ENCODE data around the gene ADGRA1. TPM values are rescaled to one million over a fixed set of nuclear protein-coding genes. Genes with fewer than 3 reads are reported as not detected.

Gene ADGRA1
- total RNA-seq, 2 donors from 2014 or later = 0.24 to 1.0 TPM

GRCh38 chr10:133121479-133121878, 33.8 kb downstream of the ADGRA1 start:
- Histone ChIP-seq H3K4me3 (ENCODE audit: low read length) (no peak overlapping the region), H3K9me3 (ENCODE audit: control insufficient read depth, low read length) (peaks cover 4% of the 10 kb centered on the region), H3K36me3 (ENCODE audit: control insufficient read depth, insufficient read depth, low read length) (no peaks in the 10 kb centered on the region), H3K27me3 (ENCODE audit: control insufficient read depth, insufficient read depth, low read length, poor library complexity, severe bottlenecking) (no peaks in the 10 kb centered on the region), H3K27ac (ENCODE audit: low read depth, low read length) (no peak overlapping the region), H3K4me1 (ENCODE audit: control insufficient read depth, insufficient read depth, low read length) (no peaks in the 10 kb centered on the region), H3K9ac (ENCODE audit: extremely low read depth, low read length, poor library complexity, severe bottlenecking) (no peak overlapping the region)
- no peak overlapping the region for H3K4me3 Mint-ChIP-seq
- H3K9me3 Mint-ChIP-seq = peaks cover 11% of the 10 kb centered on the region
- 92 to 100% methylated on average over 2 to 8 of the region's 8 CpGs for WGBS, 2 experiments (ENCODE audit: insufficient coverage in 1 of 2, insufficient read length in 1 of 2)
- peaks cover 2% of the 10 kb centered on the region for H3K27me3 Mint-ChIP-seq (ENCODE audit: insufficient read depth)
- no peak for TF ChIP-seq CTCF (conservative IDR thresholded peaks at IDR 0.05)
- DNase-seq = no peak
- H3K36me3 Mint-ChIP-seq (ENCODE audit: low read depth) = no peaks in the 10 kb centered on the region
- no peaks in the 10 kb centered on the region for H3K4me1 Mint-ChIP-seq
- H3K27ac Mint-ChIP-seq = no peak overlapping the region

- no peak for TF ChIP-seq CTCF (conservative IDR thresholded peaks at IDR 0.05)
- WGBS, 2 experiments (ENCODE audit: insufficient coverage in 1 of 2, insufficient read length in 1 of 2) = 89 to 91% methylated on average over 31 to 33 of the region's 33 CpGs
- Mint-ChIP-seq H3K27me3 (ENCODE audit: insufficient read depth) (peaks cover 2% of the 10 kb centered on the region), H3K27ac (no peak overlapping the region), H3K4me1 (no peaks in the 10 kb centered on the region), H3K4me3 (no peak overlapping the region), H3K9me3 (peaks cover 11% of the 10 kb centered on the region), H3K36me3 (ENCODE audit: low read depth) (no peaks in the 10 kb centered on the region)
- Histone ChIP-seq H3K9me3 (ENCODE audit: control insufficient read depth, low read length) (peaks cover 4% of the 10 kb centered on the region), H3K36me3 (ENCODE audit: control insufficient read depth, insufficient read depth, low read length) (no peaks in the 10 kb centered on the region), H3K4me3 (ENCODE audit: low read length) (no peak overlapping the region), H3K27ac (ENCODE audit: low read depth, low read length) (no peak overlapping the region), H3K9ac (ENCODE audit: extremely low read depth, low read length, poor library complexity, severe bottlenecking) (no peak overlapping the region), H3K4me1 (ENCODE audit: control insufficient read depth, insufficient read depth, low read length) (no peaks in the 10 kb centered on the region), H3K27me3 (ENCODE audit: control insufficient read depth, insufficient read depth, low read length, poor library complexity, severe bottlenecking) (no peaks in the 10 kb centered on the region)
- DNase-seq = no peak
Measured at GRCh38 chr10:133122171-133122935, 34.6 kb downstream of the ADGRA1 start.

GRCh38 chr10:133123050-133123745, 35.5 kb downstream of the ADGRA1 start:
- no peak for TF ChIP-seq CTCF (conservative IDR thresholded peaks at IDR 0.05)
- Histone ChIP-seq H3K9ac (ENCODE audit: extremely low read depth, low read length, poor library complexity, severe bottlenecking) (no peak overlapping the region), H3K36me3 (ENCODE audit: control insufficient read depth, insufficient read depth, low read length) (no peaks in the 10 kb centered on the region), H3K9me3 (ENCODE audit: control insufficient read depth, low read length) (peaks cover 4% of the 10 kb centered on the region), H3K27me3 (ENCODE audit: control insufficient read depth, insufficient read depth, low read length, poor library complexity, severe bottlenecking) (no peaks in the 10 kb centered on the region), H3K4me3 (ENCODE audit: low read length) (no peak overlapping the region), H3K27ac (ENCODE audit: low read depth, low read length) (no peak overlapping the region), H3K4me1 (ENCODE audit: control insufficient read depth, insufficient read depth, low read length) (no peaks in the 10 kb centered on the region)
- DNase-seq = peak; percentile 36
- Mint-ChIP-seq H3K27me3 (ENCODE audit: insufficient read depth) (peaks cover 2% of the 10 kb centered on the region), H3K9me3 (peaks cover 11% of the 10 kb centered on the region), H3K4me3 (no peak overlapping the region), H3K36me3 (ENCODE audit: low read depth) (no peaks in the 10 kb centered on the region), H3K27ac (no peak overlapping the region), H3K4me1 (no peaks in the 10 kb centered on the region)
- WGBS, 2 experiments (ENCODE audit: insufficient coverage in 1 of 2, insufficient read length in 1 of 2) = 92 to 93% methylated on average over 34 to 38 of the region's 39 CpGs

Measured in endodermal cell (in vitro differentiated cells).